Muscle layer of duodenum (tissue), 2 donors: ENCODE results near the gene HPSE2.

Experiments
- H3K27ac ChIP-seq: one replicate; pipeline ENCODE4 v1.7.0; 2013; ENCODE audit warnings: mild to moderate bottlenecking, low read length
- H3K27me3 ChIP-seq: one replicate; pipeline ENCODE4 v1.7.0; 2013; ENCODE audit warnings: low read depth, mild to moderate bottlenecking, control low read depth, low read length
- H3K36me3 ChIP-seq, 2 donors: one replicate each; pipeline ENCODE4 v1.7.0; 2013; ENCODE audit warnings: low read length in 2 of 2, control low read depth in 1 of 2, mild to moderate bottlenecking in 1 of 2; ENCODE audit not compliant: insufficient read depth in 2 of 2, control insufficient read depth in 1 of 2
- H3K4me1 ChIP-seq, 2 donors: one replicate each; pipeline ENCODE4 v1.7.0; 2013; ENCODE audit warnings: low read length in 2 of 2, mild to moderate bottlenecking in 2 of 2, control low read depth in 1 of 2, moderate library complexity in 1 of 2; ENCODE audit not compliant: insufficient read depth in 2 of 2, control insufficient read depth in 1 of 2
- H3K4me3 ChIP-seq, 2 donors: one replicate each; pipeline ENCODE4 v1.7.0; 2013; ENCODE audit warnings: low read length in 2 of 2, low read depth in 1 of 2, mild to moderate bottlenecking in 1 of 2
- H3K9me3 ChIP-seq, 2 donors: one replicate each; pipeline ENCODE4 v1.7.0; 2013; ENCODE audit warnings: low read length in 2 of 2, control low read depth in 1 of 2, mild to moderate bottlenecking in 1 of 2; ENCODE audit not compliant: control insufficient read depth in 1 of 2
- donor health status: healthy.

HPSE2 gene

DNA sequence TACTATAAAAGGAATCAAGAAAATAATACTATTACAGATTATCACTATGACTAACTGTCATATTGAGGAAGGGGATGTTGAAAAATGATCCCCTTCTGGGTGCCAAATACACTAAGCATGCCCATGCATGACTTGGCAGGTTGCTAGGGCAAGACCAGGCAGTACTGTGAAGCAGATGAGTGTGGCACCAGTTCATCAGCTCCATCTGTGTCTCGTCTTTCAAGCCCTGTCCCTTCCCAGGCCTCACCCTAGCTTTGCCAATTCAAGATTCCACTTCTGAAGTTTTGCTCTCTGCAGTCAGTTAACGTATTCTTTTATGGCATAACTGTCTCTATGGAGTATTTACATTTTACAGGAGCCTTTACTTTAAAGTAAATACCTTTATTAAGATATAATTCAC lies 653.3 kb downstream of the HPSE2 start:
- no peak overlapping the region for H3K27ac ChIP-seq
- no peaks in the 10 kb centered on the region for H3K9me3 ChIP-seq
- H3K36me3 ChIP-seq, result no peaks in the 10 kb centered on the region
- no peaks in the 10 kb centered on the region for H3K27me3 ChIP-seq
- no peak overlapping the region for H3K4me3 ChIP-seq
- peaks cover 0 to 9% of the 10 kb centered on the region in 2 donors for H3K4me1 ChIP-seq

DNA sequence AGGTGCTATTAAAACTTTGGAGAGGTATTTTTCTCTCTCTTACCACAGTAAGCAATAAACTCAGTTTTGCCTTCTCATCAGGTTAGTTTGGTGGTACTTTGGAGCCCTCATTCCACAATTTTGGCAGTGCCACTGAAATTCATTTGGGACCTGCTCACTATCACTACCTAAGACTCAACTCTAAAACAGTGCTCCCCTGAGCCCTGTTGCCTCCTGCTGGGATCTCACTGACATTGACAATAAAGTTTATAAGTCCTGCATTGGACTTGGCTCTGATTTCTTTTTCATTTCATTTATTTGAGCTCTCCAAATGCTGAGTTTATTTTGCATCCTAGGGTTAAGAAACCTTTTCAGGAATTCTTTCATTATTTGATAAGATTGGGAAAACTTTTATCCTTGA lies 658.1 kb downstream of the HPSE2 start:
- Histone ChIP-seq H3K9me3 (no peaks in the 10 kb centered on the region), H3K36me3 (no peaks in the 10 kb centered on the region), H3K4me1 (no peaks in the 10 kb centered on the region)

DNA sequence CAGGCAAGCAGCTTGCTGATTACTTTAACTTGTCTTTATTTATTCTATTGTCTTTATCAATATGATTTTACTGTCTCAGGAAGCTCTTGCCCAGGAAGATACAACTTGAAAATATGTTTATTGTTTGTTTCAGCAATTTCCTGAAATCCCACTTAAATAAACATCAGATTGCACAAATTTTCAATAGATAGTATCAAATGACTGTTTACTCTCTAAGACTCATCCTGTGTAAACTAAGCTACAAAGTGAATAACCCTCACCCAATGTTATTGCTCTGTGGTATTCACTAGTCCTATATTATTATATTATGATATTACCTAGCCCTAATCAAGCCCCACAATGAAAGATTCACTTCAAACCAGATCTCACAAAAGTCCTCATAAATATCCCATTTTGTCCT lies 658.5 kb downstream of the HPSE2 start:
- H3K27me3 ChIP-seq, result no peaks in the 10 kb centered on the region
- H3K9me3 ChIP-seq, result no peaks in the 10 kb centered on the region
- no peak overlapping the region for H3K27ac ChIP-seq
- no peak overlapping the region for H3K4me3 ChIP-seq
- no peaks in the 10 kb centered on the region for H3K36me3 ChIP-seq
- no peaks in the 10 kb centered on the region for H3K4me1 ChIP-seq

More for the DNA sequence above, 658.1 kb downstream of the HPSE2 start:
- no peak overlapping the region for H3K4me3 ChIP-seq
- H3K27me3 ChIP-seq, result no peaks in the 10 kb centered on the region
- H3K27ac ChIP-seq, result no peak overlapping the region

DNA sequence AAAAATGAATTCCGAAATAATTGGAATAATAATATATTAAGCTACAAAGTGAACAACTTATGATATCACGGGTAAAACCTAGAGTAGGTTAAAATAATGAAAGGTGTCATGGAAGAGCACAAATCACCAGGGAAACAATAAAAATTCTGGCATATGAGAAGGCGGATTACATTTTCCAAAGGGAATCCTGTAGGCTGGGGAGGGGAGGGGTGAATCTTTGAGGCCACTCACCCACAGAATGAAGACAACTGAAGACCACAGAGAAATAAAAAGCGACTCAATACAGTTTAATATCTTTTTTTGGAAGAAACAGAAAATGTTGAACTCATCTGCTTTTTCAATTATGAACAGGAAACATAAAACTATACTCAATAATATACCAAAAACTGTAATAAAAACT lies 659.6 kb downstream of the HPSE2 start:
- no peaks in the 10 kb centered on the region for H3K27me3 ChIP-seq
- H3K9me3 ChIP-seq, result no peaks in the 10 kb centered on the region
- H3K27ac ChIP-seq, result no peak overlapping the region
- no peaks in the 10 kb centered on the region for H3K36me3 ChIP-seq
- no peaks in the 10 kb centered on the region for H3K4me1 ChIP-seq
- H3K4me3 ChIP-seq, result no peak overlapping the region

GRCh38 chr10:98572594-98572993 lies 663.1 kb downstream of the HPSE2 start:
- Histone ChIP-seq H3K27ac (no peak overlapping the region), H3K4me1 (no peaks in the 10 kb centered on the region), H3K4me3 (no peak overlapping the region), H3K36me3 (no peaks in the 10 kb centered on the region), H3K9me3 (no peaks in the 10 kb centered on the region), H3K27me3 (no peaks in the 10 kb centered on the region)

DNA sequence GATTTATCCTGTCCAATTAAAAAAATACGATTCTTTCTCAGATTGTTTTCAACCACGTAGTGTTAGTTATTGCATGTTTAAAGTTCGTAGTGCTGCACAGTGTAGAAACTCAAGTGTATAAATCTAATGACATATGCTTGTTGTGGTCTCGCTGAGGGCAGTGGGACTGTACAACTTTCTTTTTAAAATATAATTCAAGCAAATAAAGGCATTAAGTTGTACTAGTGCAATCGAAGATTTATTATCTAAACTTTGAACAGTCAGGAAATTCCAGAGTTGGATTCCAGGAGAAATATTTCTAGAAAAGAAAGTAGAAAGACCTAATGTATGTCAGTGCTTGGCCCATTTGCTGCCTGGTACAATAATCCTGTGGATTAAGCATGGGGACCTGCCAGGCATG lies 664.8 kb downstream of the HPSE2 start:
- H3K27ac ChIP-seq, result no peak overlapping the region
- H3K27me3 ChIP-seq, result no peaks in the 10 kb centered on the region
- H3K9me3 ChIP-seq, result no peaks in the 10 kb centered on the region
- H3K4me1 ChIP-seq, result no peaks in the 10 kb centered on the region
- no peak overlapping the region for H3K4me3 ChIP-seq
- H3K36me3 ChIP-seq, result no peaks in the 10 kb centered on the region

DNA sequence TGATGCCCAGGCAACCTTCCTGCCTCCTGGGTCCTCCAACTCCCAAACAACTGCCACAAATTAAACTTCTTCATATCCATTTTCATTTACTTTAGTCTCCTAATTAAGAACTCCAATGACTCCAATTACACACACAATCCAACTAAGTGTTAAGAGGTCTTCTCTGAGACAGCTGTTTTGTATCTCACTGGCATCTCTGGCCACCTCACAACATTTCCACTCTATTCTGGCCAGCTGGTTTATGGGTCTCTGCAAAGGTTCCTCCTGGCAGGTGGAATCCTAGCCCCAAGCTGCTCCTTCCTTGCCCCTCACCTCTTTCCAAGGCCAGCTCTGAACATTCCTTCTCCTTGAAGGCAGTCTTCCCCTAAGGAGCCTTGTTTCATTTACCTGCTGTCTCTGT lies 665.8 kb downstream of the HPSE2 start:
- no peaks in the 10 kb centered on the region for H3K36me3 ChIP-seq
- no peaks in the 10 kb centered on the region for H3K4me1 ChIP-seq
- no peak overlapping the region for H3K4me3 ChIP-seq
- no peaks in the 10 kb centered on the region for H3K9me3 ChIP-seq
- H3K27me3 ChIP-seq, result no peaks in the 10 kb centered on the region
- H3K27ac ChIP-seq, result no peak overlapping the region

DNA sequence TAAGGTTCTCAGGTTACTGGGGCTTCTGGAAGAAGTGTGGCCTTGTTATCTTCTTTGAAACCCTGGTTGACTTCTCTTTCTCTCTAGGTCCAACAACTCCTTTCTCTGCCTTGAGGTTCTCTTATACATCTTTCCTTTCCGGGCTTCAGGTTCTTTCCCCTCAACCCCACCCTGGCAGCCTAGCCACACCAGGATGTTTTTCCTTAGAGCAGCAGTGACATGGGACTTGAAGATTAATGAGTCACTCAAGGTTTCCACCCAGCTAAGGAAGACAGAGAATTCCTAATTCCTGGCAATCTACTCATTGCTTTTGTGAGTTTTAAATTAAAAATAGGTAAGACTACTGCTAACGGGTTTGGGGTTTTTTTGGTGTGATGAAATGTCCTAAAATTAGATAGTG lies 667.1 kb downstream of the HPSE2 start:
- Histone ChIP-seq H3K4me1 (no peaks in the 10 kb centered on the region), H3K4me3 (no peak overlapping the region), H3K27ac (no peak overlapping the region), H3K36me3 (no peaks in the 10 kb centered on the region), H3K9me3 (no peaks in the 10 kb centered on the region), H3K27me3 (no peaks in the 10 kb centered on the region)

GRCh38 chr10:98567391-98568133 lies 668.1 kb downstream of the HPSE2 start:
- H3K4me3 ChIP-seq, result no peak overlapping the region
- no peaks in the 10 kb centered on the region for H3K36me3 ChIP-seq
- no peaks in the 10 kb centered on the region for H3K9me3 ChIP-seq
- no peaks in the 10 kb centered on the region for H3K4me1 ChIP-seq
- H3K27me3 ChIP-seq, result no peaks in the 10 kb centered on the region
- H3K27ac ChIP-seq, result no peak overlapping the region

DNA sequence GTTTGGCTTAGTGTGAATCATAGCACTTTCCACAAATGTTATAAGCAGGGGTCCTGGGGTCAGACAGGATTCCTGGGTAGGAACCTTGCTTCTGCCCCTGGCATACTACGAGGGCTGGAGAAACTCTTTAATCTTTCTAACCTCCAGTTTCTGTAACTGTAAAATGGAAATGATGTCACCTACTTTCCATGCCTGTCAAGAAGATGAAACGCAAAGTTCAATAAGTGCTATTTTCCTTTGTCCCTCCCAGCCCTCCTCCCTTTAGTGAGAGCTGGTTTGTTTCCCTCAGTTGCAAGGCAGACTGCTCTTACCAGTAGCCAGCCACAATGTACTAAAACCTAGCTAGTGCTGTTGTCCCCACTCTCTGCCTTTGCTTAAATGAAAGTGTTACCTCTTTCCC lies 671.8 kb downstream of the HPSE2 start:
- H3K27me3 ChIP-seq, result no peaks in the 10 kb centered on the region
- H3K27ac ChIP-seq, result no peak overlapping the region
- no peak overlapping the region for H3K4me3 ChIP-seq
- H3K4me1 ChIP-seq, result no peaks in the 10 kb centered on the region
- no peaks in the 10 kb centered on the region for H3K9me3 ChIP-seq
- no peaks in the 10 kb centered on the region for H3K36me3 ChIP-seq

DNA sequence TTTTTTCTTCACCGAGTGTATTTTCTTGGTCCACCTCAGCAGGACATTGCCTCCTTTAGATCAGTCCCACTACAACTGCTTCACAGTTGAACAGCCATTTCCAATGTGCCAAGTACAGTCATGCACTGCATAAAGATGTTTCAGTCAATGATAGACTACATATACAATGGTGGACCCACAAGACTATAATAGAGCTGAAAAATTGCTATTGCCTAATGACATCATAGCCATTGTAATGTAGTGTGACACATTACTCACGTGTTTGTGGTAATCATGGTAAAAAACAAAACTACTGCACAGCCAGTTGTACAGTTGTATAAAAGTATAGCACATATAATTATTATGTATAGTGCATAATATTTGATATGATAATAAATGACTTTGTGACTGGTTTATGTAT lies 675.1 kb downstream of the HPSE2 start:
- Histone ChIP-seq H3K9me3 (no peaks in the 10 kb centered on the region), H3K4me1 (no peaks in the 10 kb centered on the region), H3K36me3 (no peaks in the 10 kb centered on the region), H3K27ac (no peak overlapping the region), H3K4me3 (no peak overlapping the region), H3K27me3 (no peaks in the 10 kb centered on the region)

DNA sequence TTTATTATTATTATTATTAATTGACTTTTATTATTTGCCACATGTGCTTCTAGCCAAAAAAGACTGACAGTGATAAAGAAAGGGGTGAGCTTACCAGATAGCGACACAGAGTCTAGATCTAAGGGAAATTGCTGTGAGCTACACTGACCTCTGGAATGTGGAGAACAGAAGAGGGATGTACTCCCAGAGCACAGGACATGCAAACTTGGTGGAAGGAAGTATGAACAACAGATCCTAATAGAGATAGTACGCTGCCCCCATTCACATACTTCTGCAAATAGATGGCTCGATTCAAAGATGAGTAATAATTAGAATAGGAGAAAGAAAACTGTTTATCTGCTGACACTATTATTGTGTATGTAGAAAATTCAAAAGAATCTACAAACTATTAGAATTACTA lies 679.6 kb downstream of the HPSE2 start:
- H3K27me3 ChIP-seq, result no peaks in the 10 kb centered on the region
- H3K9me3 ChIP-seq, result no peaks in the 10 kb centered on the region
- no peak overlapping the region for H3K4me3 ChIP-seq
- no peak overlapping the region for H3K27ac ChIP-seq
- H3K4me1 ChIP-seq, result no peaks in the 10 kb centered on the region
- no peaks in the 10 kb centered on the region for H3K36me3 ChIP-seq
